GM21737 (cell line): ENCODE results near the gene VIPR2.
"Not testable (repeated sequence)": the region's sequence is repeated elsewhere in the genome, so short reads cannot be mapped to it uniquely, and the experiment has no call there.

Source experiments
- ATAC-seq: cut with Tn5 transposase; IDR thresholded peaks from one replicate; pipeline ENCODE4 v1.9.1; 2021; ENCODE audit warnings: mild to moderate bottlenecking, moderate library complexity; ENCODE audit not compliant: unreplicated experiment

The VIPR2 gene

DNA sequence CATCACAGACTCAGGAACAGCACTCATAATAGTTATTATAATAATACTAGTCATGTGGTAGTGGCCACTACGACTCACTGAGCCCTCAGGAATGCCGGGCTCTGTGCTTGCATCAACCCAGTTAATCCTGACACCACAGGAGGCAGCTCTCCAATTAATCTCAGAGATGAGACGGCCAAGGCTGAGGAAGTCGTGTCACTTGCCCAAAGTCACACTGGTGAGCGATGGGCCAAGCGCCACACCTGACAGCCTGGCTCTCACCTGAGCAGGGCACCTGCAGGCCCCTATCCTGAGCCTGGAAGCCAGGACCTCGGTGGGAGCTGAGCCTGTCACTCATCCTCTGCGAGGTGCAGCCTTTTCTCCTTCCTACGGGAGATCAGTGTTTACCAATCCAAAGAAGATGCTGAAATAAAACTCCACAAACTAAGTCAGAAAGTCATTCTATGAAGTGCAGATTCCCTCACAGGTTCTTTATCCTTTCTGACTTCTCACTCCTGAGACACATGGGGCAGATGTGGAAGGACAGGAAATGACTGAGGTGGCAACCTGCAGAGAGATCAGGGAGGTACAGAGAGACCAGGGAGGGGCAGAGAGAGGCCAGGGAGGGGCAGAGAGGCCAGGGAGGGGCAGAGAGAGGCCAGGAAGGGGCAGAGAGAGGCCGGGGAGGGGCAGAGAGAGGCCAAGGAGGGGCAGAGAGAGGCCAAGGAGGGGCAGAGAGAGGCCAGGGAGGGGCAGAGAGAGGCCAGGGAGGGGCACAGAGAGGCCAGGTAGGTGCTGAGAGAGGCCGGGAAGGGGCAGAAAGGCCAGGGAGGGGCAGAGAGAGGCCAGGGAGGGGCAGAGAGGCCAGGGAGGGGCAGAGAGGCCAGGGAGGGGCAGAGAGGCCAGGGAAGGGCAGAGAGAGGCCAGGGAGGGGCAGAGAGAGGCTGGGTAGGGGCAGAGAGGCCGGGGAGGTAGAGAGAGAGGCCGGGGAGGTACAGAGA lies 38.5 kb downstream of the VIPR2 start:
- no peak for ATAC-seq

DNA sequence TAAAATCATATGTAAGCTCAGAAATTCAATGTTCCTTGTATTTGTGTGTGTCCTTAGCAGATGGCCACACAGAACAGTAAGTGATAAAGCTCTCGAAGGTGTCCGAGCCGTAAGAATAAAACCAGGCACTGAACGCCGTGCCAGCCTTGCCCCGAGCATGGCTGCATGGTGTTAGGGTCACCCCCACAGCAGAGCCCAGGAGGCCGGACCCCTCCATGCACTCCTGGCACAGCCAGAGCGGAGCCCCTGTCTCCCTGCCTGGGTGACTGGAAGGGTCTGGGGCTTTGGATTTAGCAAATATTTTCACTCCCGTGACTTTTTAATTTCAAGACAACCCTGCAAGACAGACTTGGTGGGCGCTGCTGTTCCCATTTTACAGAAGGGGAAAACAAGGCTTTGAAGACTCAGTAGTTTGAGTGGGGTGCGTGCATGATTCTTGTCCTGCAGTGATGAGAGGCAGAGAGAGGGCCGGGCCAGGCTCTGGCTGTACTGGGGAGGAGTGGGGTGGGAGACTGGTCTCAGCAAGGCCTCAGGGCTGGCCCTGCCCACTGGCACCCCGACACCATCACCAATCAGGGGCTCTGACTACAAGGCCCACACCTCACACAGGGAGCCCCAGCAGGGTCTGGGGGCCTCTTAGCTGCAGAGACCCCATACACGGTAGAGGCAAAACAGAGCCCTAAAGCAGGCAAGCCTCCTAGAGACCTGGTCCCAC lies 39.4 kb downstream of the VIPR2 start:
- ATAC-seq: no peak

DNA sequence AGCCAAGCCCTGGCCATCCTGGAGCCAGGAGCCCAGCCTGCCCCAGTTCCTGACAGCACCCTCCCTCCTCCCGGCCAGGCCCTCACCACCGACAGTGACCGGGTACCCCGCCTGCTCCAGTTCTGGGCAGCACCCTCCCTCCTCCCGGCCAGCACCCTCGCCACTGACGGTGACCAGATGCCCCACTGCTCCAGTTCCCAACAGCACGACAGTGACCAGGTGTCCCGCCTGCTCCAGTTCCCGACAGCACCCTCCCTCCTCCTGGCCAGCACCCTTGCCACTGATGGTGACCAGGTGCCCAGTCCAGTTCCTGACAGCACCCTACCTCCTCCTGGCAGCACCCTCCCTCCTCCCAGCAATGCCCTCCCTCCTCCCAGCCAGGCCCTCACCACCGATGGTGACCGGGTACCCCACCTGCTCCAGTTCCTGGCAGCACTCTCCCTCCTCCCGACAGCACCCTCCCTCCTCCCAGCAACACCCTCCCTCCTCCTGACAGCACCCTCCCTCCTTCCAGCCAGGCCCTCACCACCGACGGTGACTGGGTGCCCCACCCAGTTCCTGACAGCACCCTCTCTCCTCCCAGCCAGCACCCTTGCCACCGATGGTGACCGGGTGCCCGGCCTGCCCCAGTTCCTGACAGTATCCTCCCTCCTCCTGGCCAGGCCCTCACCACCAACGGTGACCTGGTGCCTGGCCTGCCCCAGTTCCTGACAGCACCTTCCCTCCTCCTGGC lies 40.3 kb downstream of the VIPR2 start:
- no peak for ATAC-seq

DNA sequence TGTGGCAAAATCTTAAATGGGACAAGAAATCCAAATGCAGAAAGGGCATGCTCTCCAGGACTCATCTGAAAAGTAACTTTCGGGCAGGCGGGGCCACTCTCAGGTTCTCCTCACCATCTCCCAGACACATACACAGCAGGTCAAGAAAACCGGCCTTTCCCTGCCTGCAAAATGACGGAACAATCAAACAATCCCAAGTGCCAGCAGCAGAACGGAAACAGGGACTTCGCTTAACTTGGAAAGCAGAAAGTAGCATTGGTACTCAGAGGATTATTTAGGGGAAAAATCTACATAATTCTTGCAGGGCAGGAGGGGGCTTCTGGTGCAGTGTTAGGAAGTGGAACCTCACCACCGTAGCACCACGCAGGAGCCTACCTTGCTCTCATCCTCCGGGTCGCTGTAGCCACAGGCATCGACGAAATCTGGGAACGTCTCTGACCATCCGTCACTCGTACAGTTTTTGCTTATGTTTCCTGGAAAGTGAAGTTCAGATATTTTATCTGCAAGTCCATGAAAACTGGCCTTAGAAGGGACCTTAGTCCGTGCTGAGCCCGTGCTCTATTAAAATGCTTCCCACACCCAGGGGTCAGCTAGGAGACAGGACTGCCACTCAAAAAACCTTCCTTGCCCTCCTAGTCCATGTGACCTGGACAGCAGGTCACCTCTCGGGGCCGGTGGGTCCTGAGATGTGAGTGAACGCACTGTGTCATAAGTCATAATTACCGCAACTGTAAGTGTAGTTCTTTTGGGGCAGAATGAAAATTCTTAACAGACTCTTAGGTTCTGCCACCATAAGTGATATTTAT lies 41.1 kb downstream of the VIPR2 start:
- ATAC-seq: no peak

DNA sequence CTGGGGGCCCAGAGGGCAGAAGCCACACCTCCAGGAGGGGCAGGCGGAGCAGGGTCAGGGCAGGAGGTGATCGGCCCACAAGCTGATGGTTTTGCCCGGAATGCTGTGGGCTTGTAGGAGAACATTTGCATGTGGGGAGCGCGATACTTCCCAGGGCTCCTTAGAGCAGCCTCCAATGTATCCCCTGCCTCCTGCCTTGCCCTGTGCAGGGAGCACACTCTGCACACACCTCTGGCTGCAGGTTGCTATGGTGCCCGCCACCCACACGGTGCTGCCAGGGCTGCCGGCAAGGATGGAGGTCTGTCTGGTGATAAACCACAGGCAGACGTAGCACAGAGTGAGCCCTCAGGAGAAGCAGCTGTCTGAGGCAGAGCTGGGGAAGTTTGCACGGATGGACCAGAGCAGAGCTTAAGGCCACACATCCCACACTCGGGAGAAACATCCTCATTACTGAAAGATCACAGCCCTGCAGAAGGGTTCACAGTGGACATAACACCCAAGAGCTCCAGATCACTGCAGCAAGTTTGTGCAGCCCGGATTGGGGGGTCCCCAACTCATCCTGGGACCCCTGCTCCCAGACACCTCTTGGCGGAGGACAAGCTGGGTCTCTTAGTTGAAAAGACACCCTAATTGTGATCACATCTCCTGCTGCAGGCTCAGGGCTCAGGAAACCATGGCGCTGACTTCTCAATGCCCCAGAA lies 41.8 kb downstream of the VIPR2 start:
- no peak for ATAC-seq

DNA sequence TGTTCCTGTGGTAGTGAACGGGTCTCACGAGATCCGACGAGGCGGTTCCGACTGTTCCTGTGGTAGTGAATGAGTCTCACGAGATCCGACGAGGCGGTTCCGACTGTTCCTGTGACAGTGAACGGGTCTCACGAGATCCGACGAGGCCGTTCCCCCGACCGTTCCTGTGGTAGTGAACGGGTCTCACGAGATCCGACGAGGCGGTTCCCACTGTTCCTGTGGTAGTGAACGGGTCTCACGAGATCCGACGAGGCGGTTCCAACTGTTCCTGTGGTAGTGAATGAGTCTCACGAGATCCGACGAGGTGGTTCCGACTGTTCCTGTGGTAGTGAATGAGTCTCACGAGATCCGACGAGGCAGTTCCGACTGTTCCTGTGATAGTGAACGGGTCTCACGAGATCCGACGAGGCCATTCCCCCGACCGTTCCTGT lies 43.0 kb downstream of the VIPR2 start:
- not testable (repeated sequence) for ATAC-seq

DNA sequence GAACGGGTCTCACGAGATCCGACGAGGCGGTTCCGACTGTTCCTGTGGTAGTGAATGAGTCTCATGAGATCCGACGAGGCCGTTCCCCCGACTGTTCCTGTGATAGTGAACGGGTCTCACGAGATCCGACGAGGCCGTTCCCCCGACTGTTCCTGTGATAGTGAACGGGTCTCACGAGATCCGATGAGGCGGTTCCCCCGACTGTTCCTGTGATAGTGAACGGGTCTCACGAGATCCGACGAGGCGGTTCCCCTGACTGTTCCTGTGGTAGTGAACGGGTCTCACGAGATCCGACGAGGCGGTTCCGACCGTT lies 43.6 kb downstream of the VIPR2 start:
- not testable (repeated sequence) for ATAC-seq

DNA sequence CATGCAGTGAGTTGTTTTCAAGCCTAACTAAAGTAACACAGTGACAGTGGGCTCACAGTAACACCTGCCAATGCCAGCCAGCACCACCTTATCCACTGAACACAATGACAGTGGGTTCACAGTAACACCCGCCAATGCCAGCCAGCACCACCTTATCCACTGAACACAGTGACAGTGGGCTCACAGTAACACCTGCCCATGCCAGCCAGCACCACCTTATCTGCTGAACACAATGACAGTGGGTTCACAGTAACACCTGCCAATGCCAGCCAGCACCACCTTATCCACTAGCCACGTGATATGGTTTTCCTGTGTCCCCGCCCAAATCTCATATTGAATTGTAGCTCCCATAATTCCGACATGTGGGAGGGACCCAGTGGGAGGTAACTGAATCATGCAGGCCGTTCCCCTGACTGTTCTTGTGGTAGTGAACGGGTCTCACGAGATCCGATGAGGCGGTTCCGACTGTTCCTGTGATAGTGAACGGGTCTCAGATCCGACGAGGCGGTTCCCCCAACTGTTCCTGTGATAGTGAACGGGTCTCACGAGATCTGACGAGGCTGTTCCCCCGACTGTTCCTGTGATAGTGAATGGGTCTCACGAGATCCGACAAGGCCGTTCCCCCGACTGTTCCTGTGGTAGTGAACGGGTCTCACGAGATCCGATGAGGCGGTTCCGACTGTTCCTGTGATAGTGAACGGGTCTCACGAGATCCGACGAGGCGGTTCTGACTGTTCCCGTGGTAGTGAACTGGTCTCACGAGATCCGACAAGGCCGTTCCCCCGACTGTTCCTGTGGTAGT lies 44.2 kb downstream of the VIPR2 start:
- ATAC-seq: not testable (repeated sequence)

DNA sequence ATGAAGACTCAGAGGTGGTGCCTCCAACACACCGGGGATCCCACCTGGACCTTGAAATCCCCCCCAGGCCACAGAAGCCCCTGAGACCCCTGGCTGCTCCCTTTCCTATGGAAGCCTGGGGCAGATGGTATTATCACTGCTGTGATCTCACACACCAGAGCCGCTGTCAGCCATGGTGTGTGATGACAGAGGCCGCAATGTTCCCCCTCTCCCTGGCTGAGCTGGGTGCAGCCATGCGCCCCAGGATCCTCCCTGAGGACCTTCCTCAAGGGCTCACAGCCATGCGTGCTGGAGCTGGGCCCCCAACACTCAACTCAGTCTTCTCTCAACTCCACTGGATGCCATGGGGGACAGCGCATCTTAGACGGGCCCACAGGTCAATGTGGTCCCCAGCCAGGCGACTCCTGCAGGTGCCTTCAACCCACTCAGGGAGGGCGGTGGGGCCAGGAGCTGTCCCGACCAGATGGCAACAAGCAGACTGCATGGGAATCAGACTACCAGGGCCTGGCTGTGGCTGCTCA lies 44.9 kb downstream of the VIPR2 start:
- no peak for ATAC-seq

DNA sequence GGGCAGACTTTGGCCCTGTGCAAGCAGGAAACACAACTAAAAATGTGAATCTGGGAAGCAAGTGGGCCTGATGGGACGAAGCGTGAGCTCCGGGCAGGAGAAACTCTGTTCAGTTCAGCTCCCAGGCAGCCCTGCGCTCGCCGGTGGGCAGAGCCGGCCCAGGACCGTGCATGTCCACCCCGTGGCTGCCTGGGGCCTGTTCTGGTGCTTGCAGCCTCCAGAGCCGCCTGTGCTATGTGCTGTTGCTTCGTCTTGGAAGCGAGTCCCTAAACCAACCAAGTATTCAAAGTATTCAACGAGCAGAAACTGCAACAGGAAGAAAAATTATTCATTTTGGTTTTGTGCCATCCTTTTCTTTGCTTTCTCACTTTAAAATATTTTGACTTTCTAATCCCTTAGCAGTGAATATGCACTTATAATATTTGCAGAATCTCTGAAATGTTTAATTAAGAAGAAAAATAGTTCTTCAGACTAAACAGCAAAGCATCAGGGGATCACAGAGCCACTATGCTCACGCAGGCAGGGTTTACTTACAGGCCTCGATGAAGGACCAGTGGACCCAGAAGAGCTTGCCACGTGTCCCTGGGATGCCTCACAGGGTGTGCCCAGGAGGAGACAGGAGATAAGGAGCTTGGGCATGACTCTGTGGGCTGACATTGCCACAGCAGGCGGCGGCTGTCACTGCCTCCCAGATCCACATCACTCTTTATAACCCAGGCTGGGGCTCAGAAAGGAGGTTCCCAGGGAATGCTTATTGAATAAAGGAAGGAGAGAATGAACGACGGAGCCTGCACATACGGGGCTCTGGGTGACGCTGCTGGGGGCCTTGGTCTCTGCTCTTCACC lies 45.6 kb downstream of the VIPR2 start:
- ATAC-seq: no peak

DNA sequence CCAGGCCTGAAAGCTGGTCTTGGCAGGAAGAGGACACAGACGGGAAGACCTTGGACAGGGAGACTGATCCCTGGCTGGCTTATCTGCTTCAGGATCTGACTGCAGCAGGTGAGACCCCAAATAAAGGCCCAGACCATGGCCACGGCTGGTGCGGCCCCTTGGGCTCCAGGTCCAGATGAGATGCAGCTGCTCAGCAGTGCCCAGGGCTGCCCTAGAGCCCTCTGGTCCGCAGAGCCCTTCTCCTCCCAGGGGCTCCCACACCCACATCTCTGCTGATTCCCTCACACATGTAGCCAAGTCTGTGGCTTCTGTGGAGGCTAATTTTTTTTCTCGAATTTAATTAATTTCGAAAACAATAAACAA lies 46.3 kb downstream of the VIPR2 start:
- no peak for ATAC-seq

DNA sequence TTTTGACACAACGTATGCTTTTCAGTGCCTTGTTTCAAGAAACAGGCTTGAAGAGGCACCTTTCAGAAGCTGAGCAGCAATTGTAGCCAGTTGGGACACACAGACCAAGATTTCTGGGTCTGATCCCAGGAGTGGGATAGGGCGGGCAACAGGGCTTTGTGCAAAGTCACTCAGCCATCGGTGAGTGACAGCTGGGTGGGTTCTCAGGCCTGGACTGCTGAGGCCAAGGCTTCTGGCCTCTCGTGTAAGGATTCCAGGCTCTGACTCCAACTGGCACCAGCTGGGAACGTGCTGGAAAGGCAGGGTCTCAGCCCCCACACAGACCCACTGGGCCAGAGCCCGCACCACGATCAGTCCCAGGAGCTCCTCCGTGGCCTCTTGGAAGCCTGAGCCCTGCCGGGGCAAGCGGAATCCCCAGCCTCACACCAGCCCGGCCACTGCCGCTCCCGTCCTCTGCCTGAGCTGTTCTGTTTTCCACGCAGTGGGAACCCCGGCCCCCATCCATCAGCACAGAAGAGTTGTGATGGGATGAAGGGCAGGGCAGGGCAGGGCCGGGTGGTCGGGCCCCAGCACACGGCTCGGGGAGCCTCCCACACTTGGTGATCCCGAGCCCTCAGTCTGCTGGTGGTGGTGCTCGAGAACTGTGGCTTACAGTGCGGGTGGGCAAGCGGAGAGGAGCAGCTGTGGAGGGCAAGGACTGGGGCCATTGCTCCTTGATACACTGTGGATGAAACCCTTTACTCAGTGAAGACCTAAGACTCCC lies 46.8 kb downstream of the VIPR2 start:
- no peak for ATAC-seq

DNA sequence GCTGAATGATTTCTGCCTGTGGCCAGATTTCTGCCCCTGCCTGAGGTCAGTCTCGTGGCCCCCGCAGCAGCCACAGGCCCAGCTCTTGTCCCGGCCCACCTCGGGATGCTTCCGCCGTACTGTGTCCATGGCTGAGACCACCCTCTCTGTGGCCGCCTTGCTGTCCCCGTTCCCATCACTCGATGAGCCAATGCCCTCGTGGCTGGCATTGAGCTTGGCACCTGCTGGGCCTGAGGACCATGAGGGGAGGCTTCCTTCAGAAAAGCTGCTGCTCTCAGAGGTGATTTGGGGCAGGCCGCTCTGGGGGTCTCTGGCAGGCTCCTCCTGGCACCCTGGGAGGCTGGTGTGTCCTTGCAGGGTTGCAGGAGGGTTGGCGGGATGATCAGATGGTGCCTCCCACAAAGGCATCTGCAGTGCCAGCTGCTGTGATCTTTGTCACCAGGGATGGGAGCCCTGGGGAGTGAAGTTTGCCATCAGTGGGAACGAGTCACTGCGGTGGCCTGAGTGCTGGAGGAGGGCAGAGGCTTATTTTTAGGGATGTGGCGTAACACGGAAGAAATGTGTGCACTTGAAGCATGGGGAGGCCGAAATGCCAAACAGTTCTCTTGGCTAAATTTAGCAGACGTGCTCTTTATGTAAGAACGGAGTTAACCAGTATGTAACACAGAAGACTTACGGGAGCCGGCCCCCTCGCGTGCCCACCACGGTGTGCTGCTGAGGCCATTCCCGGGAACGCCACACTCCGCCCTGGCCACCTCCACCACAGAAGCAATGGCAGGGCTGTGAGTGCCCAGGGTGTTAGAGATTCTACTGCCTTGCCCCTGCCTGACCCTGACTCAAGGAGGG lies 47.7 kb downstream of the VIPR2 start:
- ATAC-seq: no peak

DNA sequence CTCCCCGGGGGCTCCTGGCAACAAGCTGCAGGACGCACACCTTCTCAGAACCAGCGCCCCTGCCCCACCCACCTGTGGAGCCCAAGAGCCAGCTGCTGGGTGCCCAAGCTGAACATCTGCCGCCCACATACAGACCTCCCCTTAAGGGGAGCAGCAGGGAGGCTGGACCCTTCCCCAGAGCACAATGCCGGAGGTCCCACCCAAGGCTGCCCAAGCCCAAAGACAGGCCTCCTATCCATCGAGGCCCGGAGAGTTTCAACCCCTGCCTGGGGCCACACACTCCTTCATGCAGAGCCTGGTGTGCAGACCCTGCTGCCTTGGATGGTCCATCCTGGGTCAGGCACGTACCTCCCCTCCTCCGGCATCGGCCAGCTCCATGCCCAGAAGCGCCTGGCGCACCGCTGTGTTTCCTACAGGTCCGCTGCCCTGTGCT lies 48.7 kb downstream of the VIPR2 start:
- ATAC-seq: no peak

DNA sequence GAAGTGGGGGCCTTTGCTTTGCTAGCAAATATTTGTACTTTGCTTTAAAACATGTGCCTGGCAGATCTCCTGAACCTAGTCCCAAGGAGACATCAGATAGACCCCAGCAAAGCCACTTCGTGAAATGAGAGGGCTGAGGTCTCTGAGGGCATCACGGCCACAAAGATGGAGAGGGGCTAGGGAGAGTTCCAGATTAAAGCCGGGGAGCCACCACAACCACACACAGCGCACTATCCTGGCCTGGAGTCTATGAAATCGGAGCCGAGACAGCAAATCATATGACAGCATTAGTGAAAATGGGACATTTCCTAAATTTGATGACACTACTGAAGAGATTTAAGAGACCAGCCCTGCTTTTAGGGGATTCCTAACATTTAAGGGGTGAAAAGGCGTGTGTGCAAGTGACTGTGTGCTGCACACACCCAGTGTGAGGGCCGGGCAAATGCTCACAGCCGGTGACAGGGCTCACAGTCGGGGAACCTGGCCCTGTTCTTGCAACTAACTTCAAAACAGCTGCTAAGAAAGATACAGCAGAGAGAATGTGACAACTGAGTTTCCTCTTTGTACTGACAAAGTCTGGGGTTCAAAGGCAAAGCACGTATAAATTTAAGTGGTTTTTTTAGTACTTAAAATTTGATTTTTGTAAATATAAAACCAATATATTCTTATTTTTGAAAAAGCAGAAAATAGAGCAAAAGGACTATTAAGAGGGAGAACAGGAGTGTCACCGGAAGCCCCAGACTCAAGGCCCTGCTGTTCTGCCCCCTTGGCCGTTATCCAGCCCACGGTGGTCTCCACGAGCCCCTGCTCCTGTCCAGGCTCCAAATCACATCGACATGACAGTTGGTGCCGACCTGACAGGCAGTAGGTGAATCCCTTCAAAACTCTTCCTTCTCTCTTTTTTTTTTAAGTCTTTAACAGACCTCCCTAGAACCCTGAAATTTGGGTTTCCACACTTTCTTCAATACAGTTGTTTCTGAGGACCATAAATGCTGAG lies 49.5 kb downstream of the VIPR2 start:
- no peak for ATAC-seq
